ENCODE measurements around the gene LRRC30.

The LRRC30 gene

GRCh38 chr18:7237673-7238272, 6.9 kb downstream of the LRRC30 start:
- DNase-seq (ENCODE audit: low read depth), result no peak

GRCh38 chr18:7242926-7243325, 12.0 kb downstream of the LRRC30 start:
- no peak for DNase-seq (ENCODE audit: low read depth)

GRCh38 chr18:7248877-7249276, 18.0 kb downstream of the LRRC30 start:
- no peak for DNase-seq (ENCODE audit: low read depth)

- no peak for DNase-seq (ENCODE audit: low read depth)
These were observed 23.3 kb downstream of the LRRC30 start for GRCh38 chr18:7254163-7254562.

GRCh38 chr18:7255054-7255453, 24.2 kb downstream of the LRRC30 start:
- no peak for DNase-seq (ENCODE audit: low read depth)

- no peak for DNase-seq (ENCODE audit: low read depth)
These were observed 24.8 kb downstream of the LRRC30 start for GRCh38 chr18:7255643-7256042.

GRCh38 chr18:7256618-7257425, 25.9 kb downstream of the LRRC30 start:
- no peak for DNase-seq (ENCODE audit: low read depth)

GRCh38 chr18:7257426-7257740, 26.5 kb downstream of the LRRC30 start:
- DNase-seq (ENCODE audit: low read depth), result no peak

- no peak for DNase-seq (ENCODE audit: low read depth)
These were observed 28.6 kb downstream of the LRRC30 start for GRCh38 chr18:7259475-7259874.

- no peak for DNase-seq (ENCODE audit: low read depth)
These were observed 30.3 kb downstream of the LRRC30 start for GRCh38 chr18:7261199-7261598.

GRCh38 chr18:7267973-7268372, 37.1 kb downstream of the LRRC30 start:
- DNase-seq (ENCODE audit: low read depth), result no peak

- no peak for DNase-seq (ENCODE audit: low read depth)
These were observed 39.1 kb downstream of the LRRC30 start for GRCh38 chr18:7269942-7270341.

GRCh38 chr18:7272311-7273049, 41.6 kb downstream of the LRRC30 start:
- DNase-seq (ENCODE audit: low read depth), result no peak

- no peak for DNase-seq (ENCODE audit: low read depth)
These were observed 42.5 kb downstream of the LRRC30 start for GRCh38 chr18:7273301-7273921.

GRCh38 chr18:7281579-7281978, 50.7 kb downstream of the LRRC30 start:
- DNase-seq (ENCODE audit: low read depth), result no peak
